ENCODE data around the gene EXOSC2.

Gene EXOSC2

GRCh38 chr9:130741831-130742449 is 48.4 kb downstream of the EXOSC2 start:
- no peak for DNase-seq

- DNase-seq = no peak
Observed at GRCh38 chr9:130743656-130744055, 50.1 kb downstream of the EXOSC2 start.

GRCh38 chr9:130745210-130745800 is 51.7 kb downstream of the EXOSC2 start:
- DNase-seq = no peak

- DNase-seq = no peak
Observed at GRCh38 chr9:130745829-130746228, 52.2 kb downstream of the EXOSC2 start.

- DNase-seq = no peak
Observed at GRCh38 chr9:130746434-130747212, 53.0 kb downstream of the EXOSC2 start.

GRCh38 chr9:130751631-130752355 is 58.2 kb downstream of the EXOSC2 start:
- DNase-seq = no peak

Data from CD4-positive, alpha-beta T cell treated with Interleukin-4 for 1 hour (primary cell).